Activated CD4-positive, alpha-beta T cell treated with anti-CD3 and anti-CD28 coated beads, Interleukin-2, amount 50 U/mL, for 16 hours (primary cell): ENCODE data around the gene EPN3.

ENCODE experiments used
- DNase-seq: peaks from one replicate; pipeline ENCODE4 v3.0.0-alpha.2; 2020

Gene EPN3

GRCh38 chr17:50551433-50551815 is 18.9 kb downstream of the EPN3 start:
- no peak for DNase-seq

DNA sequence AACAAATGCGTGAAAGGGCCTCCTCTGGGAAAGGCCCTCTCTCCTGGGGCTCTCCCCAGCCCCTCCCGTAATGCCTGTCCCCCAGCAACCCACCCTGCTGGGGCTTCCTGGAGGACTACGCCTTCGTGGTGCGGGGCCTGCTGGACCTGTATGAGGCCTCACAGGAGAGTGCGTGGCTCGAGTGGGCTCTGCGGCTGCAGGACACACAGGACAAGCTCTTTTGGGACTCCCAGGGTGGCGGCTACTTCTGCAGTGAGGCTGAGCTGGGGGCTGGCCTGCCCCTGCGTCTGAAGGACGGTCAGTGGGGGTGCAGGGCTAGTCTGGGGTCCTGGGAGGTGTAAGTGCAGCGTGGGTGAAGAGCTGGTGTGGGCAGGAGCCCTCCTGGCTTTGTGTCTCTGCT is 19.3 kb downstream of the EPN3 start:
- no peak for DNase-seq

GRCh38 chr17:50554201-50554600 is 21.7 kb downstream of the EPN3 start:
- no peak for DNase-seq

- DNase-seq, result no peak
Measured at GRCh38 chr17:50556803-50557202, 24.3 kb downstream of the EPN3 start.

DNA sequence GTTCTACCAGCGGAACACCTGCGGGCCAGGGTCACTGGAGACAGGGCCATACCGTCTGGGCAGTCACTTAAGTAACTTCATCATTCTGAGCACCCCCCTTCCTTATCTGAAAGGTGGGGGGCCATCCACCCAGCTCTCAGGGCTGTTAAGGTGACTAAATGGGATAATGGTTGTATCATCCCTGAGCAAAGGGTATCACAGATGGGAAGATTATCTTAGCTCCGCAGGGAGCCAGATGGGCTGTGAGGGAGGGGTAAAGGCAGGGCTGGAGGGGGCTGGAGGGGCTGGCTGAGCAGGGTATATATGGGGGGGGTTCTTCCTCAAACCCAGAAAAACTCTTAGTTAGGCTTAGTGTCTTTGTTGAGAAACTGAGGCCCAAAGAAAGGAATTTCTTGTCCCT is 25.1 kb downstream of the EPN3 start:
- no peak for DNase-seq

DNA sequence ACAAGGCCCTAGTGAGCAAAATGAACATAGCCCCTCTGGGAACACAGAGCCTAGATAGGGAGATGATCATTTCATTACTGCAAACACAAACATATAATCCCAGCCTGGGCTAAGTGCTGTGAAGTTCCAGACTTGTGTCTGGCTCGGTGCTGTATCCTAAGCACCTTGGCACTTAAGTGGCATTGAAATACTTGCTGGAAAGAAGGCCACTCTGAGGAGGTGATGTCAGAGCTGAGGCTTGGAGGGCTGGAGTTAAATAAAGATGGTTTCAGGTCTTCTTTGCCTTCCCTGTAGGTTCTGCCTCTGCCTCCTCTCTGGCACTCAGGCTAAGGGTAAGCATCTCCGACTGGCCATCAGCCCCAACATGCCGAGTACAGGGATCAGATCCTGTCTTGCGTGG is 25.6 kb downstream of the EPN3 start:
- no peak for DNase-seq

DNA sequence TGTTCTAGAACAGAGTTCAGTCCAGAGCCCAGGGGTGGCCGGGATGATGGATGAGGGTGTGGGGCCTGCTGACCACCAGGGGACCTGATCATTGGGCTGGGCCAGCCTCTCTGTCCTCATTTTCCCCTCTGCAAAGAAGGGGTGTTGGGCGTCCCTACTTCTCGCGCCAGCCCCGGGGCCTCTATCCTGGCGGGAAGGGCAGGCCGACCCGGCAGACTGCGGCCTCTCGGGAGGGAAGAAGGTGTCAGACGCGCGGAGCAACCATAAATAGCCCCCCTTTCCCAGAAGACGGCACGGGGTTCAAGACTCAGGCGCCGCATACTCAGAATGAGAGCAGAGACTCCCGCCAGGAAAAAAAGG is 26.0 kb downstream of the EPN3 start:
- no peak for DNase-seq

- no peak for DNase-seq
Measured at GRCh38 chr17:50558941-50559614, 26.5 kb downstream of the EPN3 start.

GRCh38 chr17:50559674-50560184 is 27.2 kb downstream of the EPN3 start:
- DNase-seq, result peak; percentile 26

- DNase-seq, result peak; percentile 87
Measured at GRCh38 chr17:50560185-50560824, 27.8 kb downstream of the EPN3 start, which contains the start of gene CACNA1G. TSS of gene CACNA1G (plus strand) at chr17:50560715. CDS start at chr17:50561460, 745 bp downstream.

GRCh38 chr17:50560931-50561745 is 28.6 kb downstream of the EPN3 start:
- no peak for DNase-seq

- DNase-seq, result no peak
Measured at GRCh38 chr17:50561746-50562141, 29.2 kb downstream of the EPN3 start.

GRCh38 chr17:50562242-50563091 is 29.9 kb downstream of the EPN3 start:
- DNase-seq, result no peak

GRCh38 chr17:50563092-50563511 is 30.6 kb downstream of the EPN3 start:
- DNase-seq, result no peak

DNA sequence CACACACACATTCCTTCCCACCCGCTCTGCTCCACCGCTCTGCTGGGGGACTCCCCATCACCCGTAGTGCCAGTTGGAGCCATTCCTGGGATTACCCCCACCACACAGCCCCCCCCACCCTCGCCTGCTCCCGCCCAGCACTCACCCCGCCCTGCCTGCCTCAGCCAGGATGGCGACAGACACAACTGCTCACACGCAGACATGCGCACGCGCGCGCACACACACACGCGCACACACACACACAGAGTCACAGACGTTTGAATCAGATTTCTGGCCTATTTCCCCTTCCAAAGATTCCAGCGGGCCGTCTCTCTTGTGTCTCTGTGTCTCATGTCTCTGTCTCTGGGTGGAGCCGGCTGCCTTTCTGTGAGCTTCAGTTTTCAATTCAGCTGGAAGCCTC is 32.4 kb downstream of the EPN3 start:
- no peak for DNase-seq

- no peak for DNase-seq
Measured at GRCh38 chr17:50565402-50566350, 33.1 kb downstream of the EPN3 start.

- no peak for DNase-seq
Measured at GRCh38 chr17:50566886-50567285, 34.4 kb downstream of the EPN3 start.

- no peak for DNase-seq
Measured at GRCh38 chr17:50568659-50569058, 36.1 kb downstream of the EPN3 start.

DNA sequence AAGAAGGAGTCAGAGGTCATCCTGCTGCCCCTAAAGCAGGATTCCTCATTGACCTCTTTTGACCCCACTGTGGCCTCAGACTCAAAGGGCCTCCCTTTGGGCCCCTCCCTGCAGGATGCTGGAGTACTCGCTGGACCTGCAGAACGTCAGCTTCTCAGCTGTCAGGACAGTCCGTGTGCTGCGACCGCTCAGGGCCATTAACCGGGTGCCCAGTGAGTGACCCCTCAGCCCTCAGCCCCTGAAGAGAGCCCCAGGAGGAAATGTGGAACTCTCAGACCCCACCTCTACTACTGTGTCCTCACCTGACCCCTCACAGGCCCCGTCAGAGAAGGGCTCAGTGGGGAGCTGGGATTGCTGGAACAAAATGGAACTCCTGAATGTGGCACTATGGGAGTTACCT is 37.1 kb downstream of the EPN3 start:
- no peak for DNase-seq

- DNase-seq, result no peak
Measured at GRCh38 chr17:50570032-50570431, 37.5 kb downstream of the EPN3 start.

DNA sequence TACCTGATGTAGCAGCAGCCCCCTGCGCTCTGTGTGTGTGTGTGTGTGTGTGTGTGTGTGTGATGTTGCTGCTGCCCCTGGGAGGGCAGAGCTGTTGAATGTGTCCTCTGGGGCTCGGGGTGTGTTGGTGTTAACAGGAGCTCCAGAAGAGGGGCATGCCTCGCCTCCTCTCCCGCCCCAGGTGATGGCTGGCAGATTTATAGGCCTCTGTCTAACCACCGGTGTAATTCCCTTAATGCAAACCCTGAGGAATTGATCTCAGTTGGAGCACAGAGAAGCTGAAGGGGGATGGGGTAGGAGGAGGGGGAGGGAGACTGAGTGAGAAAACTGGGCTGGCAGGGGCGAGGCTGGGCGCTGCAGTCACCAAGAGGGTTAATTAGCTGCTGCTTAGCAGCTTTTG is 38.0 kb downstream of the EPN3 start:
- no peak for DNase-seq

DNA sequence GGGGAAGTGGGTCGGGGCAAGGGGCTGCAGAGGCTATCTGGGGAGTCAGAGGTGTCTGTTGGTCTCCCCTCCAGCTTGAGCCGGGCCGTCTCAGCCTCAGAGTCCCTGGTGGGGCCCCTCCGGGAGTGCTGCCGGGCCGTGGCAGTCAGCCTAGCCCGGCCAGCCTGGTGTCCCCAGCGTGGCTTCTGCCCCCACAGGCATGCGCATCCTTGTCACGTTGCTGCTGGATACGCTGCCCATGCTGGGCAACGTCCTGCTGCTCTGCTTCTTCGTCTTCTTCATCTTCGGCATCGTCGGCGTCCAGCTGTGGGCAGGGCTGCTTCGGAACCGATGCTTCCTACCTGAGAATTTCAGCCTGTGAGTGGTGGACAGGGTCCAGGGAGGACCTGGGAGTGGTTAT is 39.1 kb downstream of the EPN3 start:
- DNase-seq, result no peak
